Right lobe of liver (tissue), 6 donors: ENCODE results near the gene NRXN3. TPM values are rescaled to one million over a fixed set of nuclear protein-coding genes. Genes with fewer than 3 reads are reported as not detected.

ENCODE experiments used
- ATAC-seq, 4 donors: fragments of 200-7000 bp; cut with Tn5 transposase; one replicate each; pipeline ENCODE4 v1.9.1; 2020; ENCODE audit warnings: mild to moderate bottlenecking in 4 of 4, moderate library complexity in 4 of 4
- DNase-seq, 3 donors: peaks; one replicate each; pipeline ENCODE4 v3.0.0-alpha.2; 2020
- H3K27ac ChIP-seq, 3 donors: fragments of 200-600 bp; one replicate each; pipeline ENCODE4 v1.8.0; 2022
- H3K27me3 ChIP-seq, 2 donors: fragments of 200-600 bp; one replicate each; pipeline ENCODE4 v1.8.0; 2022
- H3K36me3 ChIP-seq, 4 donors: fragments of 200-600 bp; sonication (generic) in 1 of 4; one replicate each; pipeline versions ENCODE4 v1.5.1 to v1.8.0; 2017 to 2022; ENCODE audit warnings: control low read depth in 1 of 4
- H3K4me1 ChIP-seq, 4 donors: fragments of 200-600 bp; sonication (generic) in 1 of 4; one replicate each; pipeline versions ENCODE4 v1.5.1 to v1.8.0; 2017 to 2022; ENCODE audit warnings: control low read depth in 1 of 4
- H3K4me3 ChIP-seq, 3 donors: fragments of 200-600 bp; one replicate each; pipeline ENCODE4 v1.8.0; 2022
- H3K9me3 ChIP-seq, 4 donors: fragments of 200-600 bp; sonication (generic) in 1 of 4; one replicate each; pipeline versions ENCODE4 v1.5.1 to v1.8.0; 2017 to 2022; ENCODE audit warnings: control low read depth in 1 of 4
- POLR2A ChIP-seq: fragments of 450-650 bp; IDR thresholded peaks from one replicate; pipeline ENCODE4 v1.6.1; 2017; ENCODE audit warnings: antibody characterized with exemption, mild to moderate bottlenecking
- WGBS: methylation state at CpG from one replicate; pipeline ENCODE4 v1.1.6; 2018; ENCODE audit warnings: low coverage, low lambda C conversion rate; ENCODE audit not compliant: insufficient coverage; ENCODE audit errors: missing lambda C conversion rate; 5-methylcytosine and 5-hydroxymethylcytosine counted together
- intact Hi-C, 2 donors: fragments of 100-400 bp; cut with DNase I; formaldehyde crosslinking; loops; one replicate each; pipeline versions ENCODE4 v1.11.2 to v1.14.1; 2022
- total RNA-seq, 6 experiments: library from RNA; depleted of rRNA in 2 of 6; stranded (reverse); fragments of >200 nt in 2 of 6; fragmentation: NEBNext Ultra II Directional in 3 of 6; extraction: Animal tissue kit (Norgen Biotek cat#: 25700) in 3 of 6; gene quantifications; one replicate each; pipeline versions ENCODE4 v1.1.0 to v1.2.4, GENCODE V29; 2016 to 2023
- TF ChIP-seq, protein P1 (sequence below), 4 donors: fragments of 200-600 bp in 3 of 4; fragments of 450-650 bp in 1 of 4; IDR thresholded peaks; one replicate each; pipeline versions ENCODE4 v1.5.1 to v1.8.0; 2016 to 2022; ENCODE audit warnings: antibody characterized with exemption in 4 of 4, mild to moderate bottlenecking in 2 of 4
- donor health status: DM: no; HTN: yes; CAD: no.
- donor health status: DM: no; HTN: no; CAD: no.
- donor health status: DM: no; HTN: no; CAD: no.
- donor health status: DM: no; HTN: yes; CAD: no.
- donor health status: DM: no; HTN: yes; CAD: no.

NRXN3 gene
- total RNA-seq, 6 experiments from 2014 or later, result 0.06 to 0.51 (median 0.23) TPM; not detected in 1

- ATAC-seq (no peak), DNase-seq (no peak)
- intact Hi-C loops, result no loop called here
- no peaks in the 10 kb centered on the region for H3K36me3 ChIP-seq
- H3K27ac ChIP-seq, result no peak overlapping the region
- H3K9me3 ChIP-seq, result no peaks in the 10 kb centered on the region
- no peaks in the 10 kb centered on the region for H3K4me1 ChIP-seq
- no peaks in the 10 kb centered on the region for H3K27me3 ChIP-seq
- 22% methylated on average over 7 of the region's 7 CpGs for WGBS
- no peak overlapping the region for H3K4me3 ChIP-seq
- TF ChIP-seq, protein P1, sequence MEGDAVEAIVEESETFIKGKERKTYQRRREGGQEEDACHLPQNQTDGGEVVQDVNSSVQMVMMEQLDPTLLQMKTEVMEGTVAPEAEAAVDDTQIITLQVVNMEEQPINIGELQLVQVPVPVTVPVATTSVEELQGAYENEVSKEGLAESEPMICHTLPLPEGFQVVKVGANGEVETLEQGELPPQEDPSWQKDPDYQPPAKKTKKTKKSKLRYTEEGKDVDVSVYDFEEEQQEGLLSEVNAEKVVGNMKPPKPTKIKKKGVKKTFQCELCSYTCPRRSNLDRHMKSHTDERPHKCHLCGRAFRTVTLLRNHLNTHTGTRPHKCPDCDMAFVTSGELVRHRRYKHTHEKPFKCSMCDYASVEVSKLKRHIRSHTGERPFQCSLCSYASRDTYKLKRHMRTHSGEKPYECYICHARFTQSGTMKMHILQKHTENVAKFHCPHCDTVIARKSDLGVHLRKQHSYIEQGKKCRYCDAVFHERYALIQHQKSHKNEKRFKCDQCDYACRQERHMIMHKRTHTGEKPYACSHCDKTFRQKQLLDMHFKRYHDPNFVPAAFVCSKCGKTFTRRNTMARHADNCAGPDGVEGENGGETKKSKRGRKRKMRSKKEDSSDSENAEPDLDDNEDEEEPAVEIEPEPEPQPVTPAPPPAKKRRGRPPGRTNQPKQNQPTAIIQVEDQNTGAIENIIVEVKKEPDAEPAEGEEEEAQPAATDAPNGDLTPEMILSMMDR (IDR thresholded peaks at IDR 0.05), result no peak
- TF ChIP-seq POLR2A, result no peak
Observed at GRCh38 chr14:79332504-79333197, 1162.5 kb downstream of the NRXN3 start.

DNA sequence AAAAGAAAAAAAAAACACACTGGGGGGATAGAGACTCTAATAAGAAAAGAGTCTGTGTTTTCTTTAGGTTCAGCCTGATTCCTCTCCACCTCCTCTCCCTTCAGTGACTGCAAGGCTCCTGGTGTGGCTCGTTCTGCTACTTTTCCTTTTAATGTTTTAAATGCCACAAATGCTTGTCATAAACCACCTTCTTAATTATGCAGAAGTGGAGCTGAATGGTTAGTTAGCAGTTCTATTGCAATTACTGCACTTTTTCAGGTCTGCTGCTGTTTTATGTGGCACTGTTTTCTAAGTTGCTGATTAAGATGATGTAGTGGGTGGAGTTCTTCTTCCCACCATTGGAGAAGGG is 1163.0 kb downstream of the NRXN3 start:
- 14% methylated on average over 1 of the region's 1 CpG for WGBS
- Histone ChIP-seq H3K4me1 (no peaks in the 10 kb centered on the region), H3K4me3 (no peak overlapping the region), H3K27me3 (no peaks in the 10 kb centered on the region), H3K9me3 (no peaks in the 10 kb centered on the region), H3K27ac (no peak overlapping the region), H3K36me3 (no peaks in the 10 kb centered on the region)
- intact Hi-C loops, result no loop called here
- no peak for DNase-seq
- no peak for ATAC-seq
- TF ChIP-seq, protein P1 (IDR thresholded peaks at IDR 0.05), result no peak
- TF ChIP-seq POLR2A, result no peak

DNA sequence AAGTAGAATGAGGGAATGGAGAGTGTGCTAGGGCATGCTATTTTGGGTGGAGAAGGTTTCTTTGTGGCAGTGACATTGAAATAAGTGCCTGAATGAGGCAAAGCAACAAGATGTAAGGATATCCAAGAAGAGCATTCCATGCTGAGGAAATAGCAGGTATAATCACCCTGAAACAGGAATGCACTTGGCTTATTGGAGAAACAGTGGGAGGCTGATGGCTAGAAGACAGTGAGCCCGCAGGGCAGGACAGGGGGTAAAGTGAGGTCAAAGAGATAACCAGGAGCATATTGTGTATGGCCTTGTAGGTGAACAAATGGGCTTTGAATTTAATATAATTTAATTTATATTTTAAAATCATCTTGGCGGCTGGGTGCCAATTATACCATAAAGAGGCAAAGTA is 1164.1 kb downstream of the NRXN3 start:
- H3K4me3 ChIP-seq, result no peak overlapping the region
- intact Hi-C loops, result no loop called here
- 51% methylated on average over 2 of the region's 2 CpGs for WGBS
- H3K4me1 ChIP-seq, result no peaks in the 10 kb centered on the region
- ATAC-seq (no peak), DNase-seq (no peak)
- TF ChIP-seq POLR2A, result no peak
- TF ChIP-seq, protein P1 (IDR thresholded peaks at IDR 0.05), result no peak
- H3K27me3 ChIP-seq, result no peaks in the 10 kb centered on the region
- no peak overlapping the region for H3K27ac ChIP-seq
- H3K9me3 ChIP-seq, result no peaks in the 10 kb centered on the region
- no peaks in the 10 kb centered on the region for H3K36me3 ChIP-seq

DNA sequence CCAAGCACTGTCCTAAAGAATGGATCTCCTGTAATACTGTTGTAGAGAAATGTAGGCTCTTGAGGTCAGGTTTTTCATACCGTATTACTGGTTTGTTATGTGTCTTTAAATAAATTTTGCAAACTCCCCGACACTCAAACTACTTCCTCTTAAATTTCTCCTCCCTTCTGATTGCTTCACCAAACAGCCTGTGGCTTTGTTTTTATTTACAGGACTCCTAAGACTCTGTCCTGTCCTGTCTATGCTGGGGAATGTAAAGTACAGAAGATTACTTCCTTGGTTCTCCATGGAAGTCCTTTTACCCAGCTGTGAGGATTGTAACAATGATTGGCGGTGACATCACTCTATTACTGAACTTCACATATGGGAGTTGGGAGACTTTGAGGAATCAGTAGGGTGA is 1167.6 kb downstream of the NRXN3 start:
- H3K27me3 ChIP-seq, result no peaks in the 10 kb centered on the region
- 73% methylated on average over 3 of the region's 3 CpGs for WGBS
- H3K27ac ChIP-seq, result no peak overlapping the region
- intact Hi-C loops, result no loop called here
- no peaks in the 10 kb centered on the region for H3K9me3 ChIP-seq
- ATAC-seq (no peak), DNase-seq (no peak)
- TF ChIP-seq POLR2A, result no peak
- TF ChIP-seq, protein P1 (IDR thresholded peaks at IDR 0.05), result no peak
- no peak overlapping the region for H3K4me3 ChIP-seq
- H3K36me3 ChIP-seq, result no peaks in the 10 kb centered on the region
- no peaks in the 10 kb centered on the region for H3K4me1 ChIP-seq

- TF ChIP-seq, protein P1 (IDR thresholded peaks at IDR 0.05), result no peak
- no peak for TF ChIP-seq POLR2A
- no peaks in the 10 kb centered on the region for H3K36me3 ChIP-seq
- ATAC-seq, result no peak
Observed at GRCh38 chr14:79342942-79343341, 1172.8 kb downstream of the NRXN3 start.

More at GRCh38 chr14:79342942-79343341, 1172.8 kb downstream of the NRXN3 start:
- 45% methylated on average over 5 of the region's 5 CpGs for WGBS
- Histone ChIP-seq H3K9me3 (no peaks in the 10 kb centered on the region), H3K27me3 (no peaks in the 10 kb centered on the region), H3K27ac (no peak overlapping the region), H3K4me3 (no peak overlapping the region), H3K4me1 (no peaks in the 10 kb centered on the region)
- intact Hi-C loops, result no loop called here
- DNase-seq, result no peak
